ENCODE measurements around the gene ATG7.

- TF ChIP-seq, protein P1, sequence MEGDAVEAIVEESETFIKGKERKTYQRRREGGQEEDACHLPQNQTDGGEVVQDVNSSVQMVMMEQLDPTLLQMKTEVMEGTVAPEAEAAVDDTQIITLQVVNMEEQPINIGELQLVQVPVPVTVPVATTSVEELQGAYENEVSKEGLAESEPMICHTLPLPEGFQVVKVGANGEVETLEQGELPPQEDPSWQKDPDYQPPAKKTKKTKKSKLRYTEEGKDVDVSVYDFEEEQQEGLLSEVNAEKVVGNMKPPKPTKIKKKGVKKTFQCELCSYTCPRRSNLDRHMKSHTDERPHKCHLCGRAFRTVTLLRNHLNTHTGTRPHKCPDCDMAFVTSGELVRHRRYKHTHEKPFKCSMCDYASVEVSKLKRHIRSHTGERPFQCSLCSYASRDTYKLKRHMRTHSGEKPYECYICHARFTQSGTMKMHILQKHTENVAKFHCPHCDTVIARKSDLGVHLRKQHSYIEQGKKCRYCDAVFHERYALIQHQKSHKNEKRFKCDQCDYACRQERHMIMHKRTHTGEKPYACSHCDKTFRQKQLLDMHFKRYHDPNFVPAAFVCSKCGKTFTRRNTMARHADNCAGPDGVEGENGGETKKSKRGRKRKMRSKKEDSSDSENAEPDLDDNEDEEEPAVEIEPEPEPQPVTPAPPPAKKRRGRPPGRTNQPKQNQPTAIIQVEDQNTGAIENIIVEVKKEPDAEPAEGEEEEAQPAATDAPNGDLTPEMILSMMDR (IDR thresholded peaks at IDR 0.05): no peak
- TF ChIP-seq POLR2AphosphoS5 (IDR thresholded peaks at IDR 0.05; ENCODE audit: low read depth, low read length): no peak
- no peak for TF ChIP-seq SIN3A (IDR thresholded peaks at IDR 0.05; ENCODE audit: borderline replicate concordance, insufficient read depth, low read depth, low read length)
- TF ChIP-seq, protein P2, sequence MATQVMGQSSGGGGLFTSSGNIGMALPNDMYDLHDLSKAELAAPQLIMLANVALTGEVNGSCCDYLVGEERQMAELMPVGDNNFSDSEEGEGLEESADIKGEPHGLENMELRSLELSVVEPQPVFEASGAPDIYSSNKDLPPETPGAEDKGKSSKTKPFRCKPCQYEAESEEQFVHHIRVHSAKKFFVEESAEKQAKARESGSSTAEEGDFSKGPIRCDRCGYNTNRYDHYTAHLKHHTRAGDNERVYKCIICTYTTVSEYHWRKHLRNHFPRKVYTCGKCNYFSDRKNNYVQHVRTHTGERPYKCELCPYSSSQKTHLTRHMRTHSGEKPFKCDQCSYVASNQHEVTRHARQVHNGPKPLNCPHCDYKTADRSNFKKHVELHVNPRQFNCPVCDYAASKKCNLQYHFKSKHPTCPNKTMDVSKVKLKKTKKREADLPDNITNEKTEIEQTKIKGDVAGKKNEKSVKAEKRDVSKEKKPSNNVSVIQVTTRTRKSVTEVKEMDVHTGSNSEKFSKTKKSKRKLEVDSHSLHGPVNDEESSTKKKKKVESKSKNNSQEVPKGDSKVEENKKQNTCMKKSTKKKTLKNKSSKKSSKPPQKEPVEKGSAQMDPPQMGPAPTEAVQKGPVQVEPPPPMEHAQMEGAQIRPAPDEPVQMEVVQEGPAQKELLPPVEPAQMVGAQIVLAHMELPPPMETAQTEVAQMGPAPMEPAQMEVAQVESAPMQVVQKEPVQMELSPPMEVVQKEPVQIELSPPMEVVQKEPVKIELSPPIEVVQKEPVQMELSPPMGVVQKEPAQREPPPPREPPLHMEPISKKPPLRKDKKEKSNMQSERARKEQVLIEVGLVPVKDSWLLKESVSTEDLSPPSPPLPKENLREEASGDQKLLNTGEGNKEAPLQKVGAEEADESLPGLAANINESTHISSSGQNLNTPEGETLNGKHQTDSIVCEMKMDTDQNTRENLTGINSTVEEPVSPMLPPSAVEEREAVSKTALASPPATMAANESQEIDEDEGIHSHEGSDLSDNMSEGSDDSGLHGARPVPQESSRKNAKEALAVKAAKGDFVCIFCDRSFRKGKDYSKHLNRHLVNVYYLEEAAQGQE (IDR thresholded peaks at IDR 0.05; ENCODE audit: insufficient read depth in 1 of 2, low read depth in 2 of 2, low read length in 1 of 2): no peak
Measured at GRCh38 chr3:11323813-11324212, 51.6 kb downstream of the ATG7 start.
